Cardiac muscle cell (in vitro differentiated cells and primary cell): ENCODE results near the gene DOCK4. TPM values are rescaled to one million over a fixed set of nuclear protein-coding genes. Genes with fewer than 3 reads are reported as not detected.

Source experiments
- DNase-seq, 2 donors: peaks; one replicate each; pipeline versions ENCODE4 v3.0.0 to v3.0.0-alpha.2; 2010 to 2017; ENCODE audit warnings: low read depth in 1 of 2, low spot score in 1 of 2
- H3K27ac ChIP-seq: fragments of 200-600 bp; sonication (generic); 2 replicates; pipeline ENCODE4 v1.5.1; 2016
- H3K27me3 ChIP-seq: fragments of 200-600 bp; sonication (generic); 2 replicates; pipeline ENCODE4 v1.6.0; 2016; ENCODE audit warnings: control low read depth
- H3K36me3 ChIP-seq: fragments of 200-600 bp; sonication (generic); 2 replicates; pipeline ENCODE4 v1.5.1; 2016; ENCODE audit warnings: control low read depth
- H3K4me1 ChIP-seq: fragments of 200-600 bp; sonication (generic); 2 replicates; pipeline ENCODE4 v1.8.1; 2017; ENCODE audit warnings: low read depth, mild to moderate bottlenecking, mixed run types
- H3K4me3 ChIP-seq: fragments of 200-600 bp; sonication (generic); 2 replicates; pipeline ENCODE4 v1.5.1; 2016; ENCODE audit warnings: mild to moderate bottlenecking
- H3K9me3 ChIP-seq: fragments of 200-600 bp; sonication (generic); 2 replicates; pipeline ENCODE4 v1.5.1; 2017; ENCODE audit warnings: low read depth, mild to moderate bottlenecking, control low read depth
- polyA plus RNA-seq: library from polyadenylated mRNA; unstranded; fragments of >200 nt; fragmentation: Nextera tagmentation; extraction: Ambion mirVana; gene quantifications from 2 replicates; pipeline ENCODE4 v1.2.1, GENCODE V29; 2016
- total RNA-seq: library from RNA; depleted of rRNA; stranded (reverse); fragments of >200 nt; gene quantifications from 2 replicates; pipeline ENCODE4 v1.2.3, GENCODE V29; 2016
- TF ChIP-seq, protein P1 (sequence below): IDR thresholded peaks from 2 replicates; pipeline ENCODE4 v1.5.1; 2012; ENCODE audit warnings: low read depth, mild to moderate bottlenecking, low read length

DOCK4 gene
- total and polyA plus RNA-seq, 2 experiments from 2014 or later = 5.3 to 11.4 TPM

DNA sequence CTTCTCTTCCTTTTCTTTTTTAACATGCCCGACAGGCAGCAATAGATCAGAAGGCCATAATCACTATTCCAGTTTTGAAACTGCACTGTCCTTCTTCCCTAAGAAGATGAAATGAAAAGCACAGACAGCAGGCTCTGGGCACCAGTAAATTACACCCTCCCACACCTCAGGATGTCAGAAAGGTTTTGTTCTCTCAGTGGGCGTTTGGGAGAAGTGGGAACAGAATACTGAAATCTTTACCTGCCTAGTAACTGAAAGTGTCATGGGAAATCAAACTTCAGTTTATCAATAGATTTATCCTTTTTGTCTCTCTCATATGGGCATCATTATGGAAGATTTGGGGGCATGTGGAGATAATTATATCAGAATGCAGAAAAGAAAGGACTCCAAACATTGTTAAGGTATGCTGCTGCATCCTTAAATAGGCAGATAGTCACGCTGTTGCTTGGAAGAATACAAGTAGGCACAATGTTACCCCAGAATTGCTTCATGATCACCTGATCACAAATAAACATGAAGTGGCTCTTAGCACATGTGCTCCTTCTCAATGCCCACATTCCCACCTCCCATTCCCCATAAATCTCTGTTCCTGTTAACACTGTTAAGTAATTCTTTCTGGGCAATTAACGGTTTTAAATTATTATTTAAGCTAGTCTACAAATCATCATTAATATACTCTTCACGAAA is 113.3 kb downstream of the DOCK4 start:
- no peak overlapping the region for H3K4me3 ChIP-seq
- H3K27me3 ChIP-seq = no peaks in the 10 kb centered on the region
- DNase-seq = no peak
- no peaks in the 10 kb centered on the region for H3K4me1 ChIP-seq
- no peak overlapping the region for H3K27ac ChIP-seq
- H3K36me3 ChIP-seq = no peaks in the 10 kb centered on the region
- no peaks in the 10 kb centered on the region for H3K9me3 ChIP-seq
- TF ChIP-seq, protein P1, sequence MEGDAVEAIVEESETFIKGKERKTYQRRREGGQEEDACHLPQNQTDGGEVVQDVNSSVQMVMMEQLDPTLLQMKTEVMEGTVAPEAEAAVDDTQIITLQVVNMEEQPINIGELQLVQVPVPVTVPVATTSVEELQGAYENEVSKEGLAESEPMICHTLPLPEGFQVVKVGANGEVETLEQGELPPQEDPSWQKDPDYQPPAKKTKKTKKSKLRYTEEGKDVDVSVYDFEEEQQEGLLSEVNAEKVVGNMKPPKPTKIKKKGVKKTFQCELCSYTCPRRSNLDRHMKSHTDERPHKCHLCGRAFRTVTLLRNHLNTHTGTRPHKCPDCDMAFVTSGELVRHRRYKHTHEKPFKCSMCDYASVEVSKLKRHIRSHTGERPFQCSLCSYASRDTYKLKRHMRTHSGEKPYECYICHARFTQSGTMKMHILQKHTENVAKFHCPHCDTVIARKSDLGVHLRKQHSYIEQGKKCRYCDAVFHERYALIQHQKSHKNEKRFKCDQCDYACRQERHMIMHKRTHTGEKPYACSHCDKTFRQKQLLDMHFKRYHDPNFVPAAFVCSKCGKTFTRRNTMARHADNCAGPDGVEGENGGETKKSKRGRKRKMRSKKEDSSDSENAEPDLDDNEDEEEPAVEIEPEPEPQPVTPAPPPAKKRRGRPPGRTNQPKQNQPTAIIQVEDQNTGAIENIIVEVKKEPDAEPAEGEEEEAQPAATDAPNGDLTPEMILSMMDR = no peak

DNA sequence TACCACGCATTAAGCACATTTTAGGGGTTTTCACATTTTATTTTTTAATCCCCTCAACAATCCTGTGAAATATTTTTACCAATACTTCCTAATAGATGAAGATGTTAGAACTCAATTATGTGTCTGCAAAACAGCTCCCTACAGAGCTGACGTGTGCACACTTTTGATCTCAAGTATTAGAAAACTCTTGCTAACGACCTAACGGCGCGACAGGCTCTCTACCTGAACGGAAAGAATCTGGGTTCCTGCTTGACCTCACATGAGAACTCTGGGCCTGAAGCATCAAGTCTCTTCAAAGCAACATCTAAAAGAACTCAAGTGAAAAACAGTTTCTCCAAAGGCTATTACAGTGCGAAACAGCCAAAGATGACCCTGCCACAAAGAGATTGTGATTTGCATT is 113.9 kb downstream of the DOCK4 start:
- H3K36me3 ChIP-seq = no peaks in the 10 kb centered on the region
- H3K4me1 ChIP-seq = no peaks in the 10 kb centered on the region
- no peak overlapping the region for H3K4me3 ChIP-seq
- TF ChIP-seq, protein P1 = no peak
- DNase-seq = no peak
- no peaks in the 10 kb centered on the region for H3K27me3 ChIP-seq
- H3K27ac ChIP-seq = no peak overlapping the region
- no peaks in the 10 kb centered on the region for H3K9me3 ChIP-seq

DNA sequence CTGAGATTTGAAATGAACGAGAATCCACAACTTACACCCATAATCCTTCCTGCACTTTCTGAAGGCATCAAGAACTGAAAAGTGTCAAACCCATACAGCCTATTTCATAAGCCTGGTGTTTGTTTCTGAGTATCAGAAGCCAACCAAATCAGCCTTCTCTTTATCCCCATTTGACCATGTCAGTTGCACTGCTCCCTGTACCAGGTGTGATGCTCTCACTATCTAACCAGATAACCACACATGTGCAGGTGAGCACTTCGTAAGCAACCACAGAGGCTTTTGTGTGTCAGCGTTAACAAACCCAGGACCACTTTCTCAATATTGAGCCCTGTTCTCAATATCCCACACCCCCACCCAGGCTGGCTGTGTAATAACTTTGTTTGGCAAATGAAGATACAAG is 114.4 kb downstream of the DOCK4 start:
- DNase-seq = no peak
- Histone ChIP-seq H3K27me3 (no peaks in the 10 kb centered on the region), H3K36me3 (no peaks in the 10 kb centered on the region), H3K27ac (no peak overlapping the region), H3K4me3 (no peak overlapping the region), H3K9me3 (no peaks in the 10 kb centered on the region), H3K4me1 (no peaks in the 10 kb centered on the region)
- TF ChIP-seq, protein P1 = no peak

DNA sequence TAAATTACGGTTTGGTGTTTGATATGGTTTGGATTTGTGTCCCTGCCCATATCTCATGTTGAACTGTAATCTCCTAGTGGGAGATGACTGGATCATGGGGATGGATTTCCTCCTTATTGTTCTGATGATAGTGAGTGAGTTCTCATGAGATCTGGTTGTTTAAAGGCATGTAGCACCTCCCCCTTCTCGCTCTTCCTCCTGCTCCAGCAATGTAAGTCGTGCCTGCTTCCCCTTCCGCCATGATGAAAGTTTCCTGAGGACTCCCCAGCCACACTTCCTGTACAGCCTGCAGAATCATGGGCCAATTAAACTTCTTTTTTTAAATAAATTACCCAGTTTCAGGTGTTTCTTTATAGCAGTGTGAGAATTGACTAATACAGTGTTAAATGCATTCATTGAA is 116.6 kb downstream of the DOCK4 start:
- H3K4me3 ChIP-seq = no peak overlapping the region
- no peak overlapping the region for H3K27ac ChIP-seq
- no peaks in the 10 kb centered on the region for H3K27me3 ChIP-seq
- TF ChIP-seq, protein P1 = no peak
- no peaks in the 10 kb centered on the region for H3K9me3 ChIP-seq
- no peaks in the 10 kb centered on the region for H3K36me3 ChIP-seq
- no peaks in the 10 kb centered on the region for H3K4me1 ChIP-seq
- DNase-seq = no peak

DNA sequence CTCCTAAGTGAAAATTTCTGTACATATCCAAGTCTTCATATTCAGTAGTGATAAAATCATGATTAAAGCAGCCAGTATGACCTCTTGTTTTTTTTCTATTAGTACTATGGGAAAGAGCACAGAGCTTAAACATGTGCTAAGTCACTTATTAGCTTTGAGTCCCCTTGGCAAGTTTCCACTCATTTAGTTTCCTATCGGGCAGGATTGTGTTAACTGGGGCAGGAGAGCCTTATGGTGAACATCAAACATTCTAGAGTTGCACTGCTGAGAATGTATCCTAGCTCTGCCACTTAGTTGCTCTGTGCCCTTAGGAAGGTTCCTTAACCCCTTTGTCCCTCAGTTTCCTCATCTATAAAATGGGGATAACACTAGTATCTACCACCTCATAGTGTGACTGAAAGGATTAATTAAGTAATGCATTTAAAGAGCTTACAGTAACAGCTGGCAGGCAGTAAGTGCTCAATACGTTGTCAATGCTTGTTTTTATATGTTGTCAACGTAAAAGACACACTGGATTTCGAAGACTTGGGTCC is 117.6 kb downstream of the DOCK4 start:
- H3K9me3 ChIP-seq = no peaks in the 10 kb centered on the region
- H3K36me3 ChIP-seq = no peaks in the 10 kb centered on the region
- TF ChIP-seq, protein P1 = no peak

More for the DNA sequence above, 117.6 kb downstream of the DOCK4 start:
- Histone ChIP-seq H3K27me3 (no peaks in the 10 kb centered on the region), H3K27ac (no peak overlapping the region), H3K4me3 (no peak overlapping the region), H3K4me1 (no peaks in the 10 kb centered on the region)
- no peak for DNase-seq
